ENCODE measurements around the gene IFIT5.

The IFIT5 gene, protein sequence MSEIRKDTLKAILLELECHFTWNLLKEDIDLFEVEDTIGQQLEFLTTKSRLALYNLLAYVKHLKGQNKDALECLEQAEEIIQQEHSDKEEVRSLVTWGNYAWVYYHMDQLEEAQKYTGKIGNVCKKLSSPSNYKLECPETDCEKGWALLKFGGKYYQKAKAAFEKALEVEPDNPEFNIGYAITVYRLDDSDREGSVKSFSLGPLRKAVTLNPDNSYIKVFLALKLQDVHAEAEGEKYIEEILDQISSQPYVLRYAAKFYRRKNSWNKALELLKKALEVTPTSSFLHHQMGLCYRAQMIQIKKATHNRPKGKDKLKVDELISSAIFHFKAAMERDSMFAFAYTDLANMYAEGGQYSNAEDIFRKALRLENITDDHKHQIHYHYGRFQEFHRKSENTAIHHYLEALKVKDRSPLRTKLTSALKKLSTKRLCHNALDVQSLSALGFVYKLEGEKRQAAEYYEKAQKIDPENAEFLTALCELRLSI

DNA sequence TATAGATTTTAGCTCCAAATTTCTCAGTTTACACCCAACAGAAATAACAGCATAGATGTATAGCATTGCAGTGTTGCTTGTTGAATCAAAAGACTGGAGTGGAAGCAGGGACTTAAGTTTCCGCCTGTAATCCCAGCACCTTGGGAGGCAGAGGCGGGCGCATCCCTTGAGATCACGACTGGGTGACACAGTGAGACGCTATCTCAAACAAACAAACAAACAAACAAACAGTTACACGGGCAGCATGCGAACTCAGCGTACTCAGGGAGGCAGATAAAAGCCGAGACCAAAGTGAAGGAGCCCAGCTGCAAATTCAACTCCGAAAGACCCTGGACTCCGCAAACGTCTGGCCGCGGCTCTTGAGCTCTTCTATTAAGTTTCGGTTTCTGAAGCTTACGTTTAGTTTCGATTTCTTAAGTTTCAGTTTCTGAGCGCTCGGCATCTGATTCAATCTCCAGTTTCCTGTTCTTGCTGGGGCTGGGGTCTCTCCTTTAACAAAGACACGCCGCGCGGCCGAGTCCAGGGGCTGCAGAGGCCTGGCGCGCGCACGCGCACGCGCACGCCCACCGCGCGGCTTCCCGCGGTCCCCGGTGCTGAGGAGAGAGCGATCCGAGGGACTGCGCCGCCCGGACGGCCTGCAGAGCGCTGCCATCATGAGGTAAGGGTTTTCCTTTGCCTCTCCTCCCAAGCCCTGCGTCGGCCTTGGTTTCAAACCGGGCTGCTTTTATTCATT, at the start of gene IFIT5:
IFIT5 (plus strand) TSS at position 423 of the 733 bp plus-strand sequence; CDS start at position 654, 231 bp downstream.
- Histone ChIP-seq H3K4me3 (ENCODE audit: low read depth, low read length, poor library complexity, severe bottlenecking) (peak within 1 kb of the TSS; percentile 64), H3K4me1 (ENCODE audit: insufficient read depth, low read length, severe bottlenecking) (peaks cover 5% of the 10 kb centered on the region), H3K4me2 (ENCODE audit: low read length) (peak within 1 kb of the TSS; percentile 84), H3K27me3 (ENCODE audit: insufficient read depth, low read length) (no peaks in the 10 kb centered on the region), H3K9ac (ENCODE audit: low read length) (peak within 1 kb of the TSS; percentile 64), H3K9me2 (ENCODE audit: low read depth, low read length) (no peaks in the 10 kb centered on the region), H2AFZ (ENCODE audit: low read length) (0 out of 2 replicates have a peak within 1 kb of the TSS, but pooled peaks have one; percentile 79), H3K27ac (ENCODE audit: low read depth, low read length, poor library complexity, severe bottlenecking) (no peak within 1 kb of the TSS), H3K9me3 (ENCODE audit: low read length) (no peaks in the 10 kb centered on the region), H3F3A (ENCODE audit: insufficient read depth, low read length) (no peaks in the 10 kb centered on the region), H4K20me1 (ENCODE audit: insufficient read depth, low read length) (no peaks in the 10 kb centered on the region), H3K79me2 (ENCODE audit: insufficient read depth, low read length) (no peaks in the 10 kb centered on the region), H3K36me3 (ENCODE audit: insufficient read depth, low read length) (no peaks in the 10 kb centered on the region)
- TF ChIP-seq, protein P1, sequence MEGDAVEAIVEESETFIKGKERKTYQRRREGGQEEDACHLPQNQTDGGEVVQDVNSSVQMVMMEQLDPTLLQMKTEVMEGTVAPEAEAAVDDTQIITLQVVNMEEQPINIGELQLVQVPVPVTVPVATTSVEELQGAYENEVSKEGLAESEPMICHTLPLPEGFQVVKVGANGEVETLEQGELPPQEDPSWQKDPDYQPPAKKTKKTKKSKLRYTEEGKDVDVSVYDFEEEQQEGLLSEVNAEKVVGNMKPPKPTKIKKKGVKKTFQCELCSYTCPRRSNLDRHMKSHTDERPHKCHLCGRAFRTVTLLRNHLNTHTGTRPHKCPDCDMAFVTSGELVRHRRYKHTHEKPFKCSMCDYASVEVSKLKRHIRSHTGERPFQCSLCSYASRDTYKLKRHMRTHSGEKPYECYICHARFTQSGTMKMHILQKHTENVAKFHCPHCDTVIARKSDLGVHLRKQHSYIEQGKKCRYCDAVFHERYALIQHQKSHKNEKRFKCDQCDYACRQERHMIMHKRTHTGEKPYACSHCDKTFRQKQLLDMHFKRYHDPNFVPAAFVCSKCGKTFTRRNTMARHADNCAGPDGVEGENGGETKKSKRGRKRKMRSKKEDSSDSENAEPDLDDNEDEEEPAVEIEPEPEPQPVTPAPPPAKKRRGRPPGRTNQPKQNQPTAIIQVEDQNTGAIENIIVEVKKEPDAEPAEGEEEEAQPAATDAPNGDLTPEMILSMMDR (IDR thresholded peaks at IDR 0.05; ENCODE audit: low read length): no peak
- TF ChIP-seq EZH2 (IDR thresholded peaks at IDR 0.05; ENCODE audit: borderline replicate concordance, low read length): no peak

DNA sequence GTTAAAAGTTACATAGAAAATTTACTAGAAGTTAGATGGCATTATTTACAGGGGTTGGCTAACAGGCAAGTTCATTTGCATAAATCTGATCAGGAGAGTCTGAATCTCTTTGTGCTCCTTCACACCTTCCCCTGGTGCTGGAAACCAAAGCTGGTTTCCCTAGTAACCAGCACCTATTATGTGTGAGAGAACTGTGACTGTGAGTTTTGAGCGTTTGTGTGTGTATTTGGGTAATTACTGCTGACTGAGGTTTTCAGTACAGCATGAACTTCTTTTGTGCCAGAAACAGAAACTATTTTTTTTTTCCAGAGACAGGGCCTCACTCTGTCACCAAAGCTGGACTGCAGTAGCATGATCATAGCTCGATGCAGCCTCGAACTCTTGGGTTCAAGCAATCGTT, 46.8 kb upstream of the IFIT5 start:
- Histone ChIP-seq H3K9me2 (ENCODE audit: low read depth, low read length) (no peaks in the 10 kb centered on the region), H3K36me3 (ENCODE audit: insufficient read depth, low read length) (no peaks in the 10 kb centered on the region), H3K4me1 (ENCODE audit: insufficient read depth, low read length, severe bottlenecking) (no peaks in the 10 kb centered on the region), H3K4me2 (ENCODE audit: low read length) (no peak overlapping the region), H3K27me3 (ENCODE audit: insufficient read depth, low read length) (no peaks in the 10 kb centered on the region), H4K20me1 (ENCODE audit: insufficient read depth, low read length) (no peaks in the 10 kb centered on the region), H2AFZ (ENCODE audit: low read length) (no peak overlapping the region), H3K4me3 (ENCODE audit: low read depth, low read length, poor library complexity, severe bottlenecking) (no peak overlapping the region), H3F3A (ENCODE audit: insufficient read depth, low read length) (no peaks in the 10 kb centered on the region), H3K9ac (ENCODE audit: low read length) (no peak overlapping the region), H3K27ac (ENCODE audit: low read depth, low read length, poor library complexity, severe bottlenecking) (no peak overlapping the region), H3K9me3 (ENCODE audit: low read length) (no peaks in the 10 kb centered on the region), H3K79me2 (ENCODE audit: insufficient read depth, low read length) (no peaks in the 10 kb centered on the region)
- no peak for TF ChIP-seq EZH2 (IDR thresholded peaks at IDR 0.05; ENCODE audit: borderline replicate concordance, low read length)
- TF ChIP-seq, protein P1 (IDR thresholded peaks at IDR 0.05; ENCODE audit: low read length): no peak

DNA sequence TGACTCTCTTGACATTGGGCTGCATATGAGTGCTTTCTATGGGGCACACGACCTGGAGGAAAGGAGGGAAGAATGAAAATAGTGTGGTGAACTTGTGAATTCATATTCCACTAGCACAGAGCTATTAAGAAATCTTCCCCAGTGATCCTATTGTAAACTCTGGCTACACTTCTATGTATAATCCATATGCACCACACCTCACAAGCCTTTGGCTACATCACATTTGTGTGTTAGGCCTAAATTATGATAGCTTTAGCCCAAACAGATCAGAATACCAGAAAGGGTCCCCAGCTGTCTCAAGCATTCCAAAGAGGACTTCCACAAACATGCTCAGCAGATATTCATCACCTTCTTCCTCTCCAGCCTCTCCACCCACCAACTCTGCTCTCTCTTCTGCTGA, 46.2 kb upstream of the IFIT5 start:
- Histone ChIP-seq H2AFZ (ENCODE audit: low read length) (no peak overlapping the region), H3K9ac (ENCODE audit: low read length) (no peak overlapping the region), H3K27ac (ENCODE audit: low read depth, low read length, poor library complexity, severe bottlenecking) (no peak overlapping the region), H3K27me3 (ENCODE audit: insufficient read depth, low read length) (no peaks in the 10 kb centered on the region), H3K79me2 (ENCODE audit: insufficient read depth, low read length) (no peaks in the 10 kb centered on the region), H3K9me2 (ENCODE audit: low read depth, low read length) (no peaks in the 10 kb centered on the region), H3K4me1 (ENCODE audit: insufficient read depth, low read length, severe bottlenecking) (no peaks in the 10 kb centered on the region), H3K36me3 (ENCODE audit: insufficient read depth, low read length) (no peaks in the 10 kb centered on the region), H3K4me3 (ENCODE audit: low read depth, low read length, poor library complexity, severe bottlenecking) (no peak overlapping the region), H4K20me1 (ENCODE audit: insufficient read depth, low read length) (no peaks in the 10 kb centered on the region), H3K9me3 (ENCODE audit: low read length) (no peaks in the 10 kb centered on the region), H3F3A (ENCODE audit: insufficient read depth, low read length) (no peaks in the 10 kb centered on the region), H3K4me2 (ENCODE audit: low read length) (no peak overlapping the region)
- TF ChIP-seq EZH2 (IDR thresholded peaks at IDR 0.05; ENCODE audit: borderline replicate concordance, low read length): no peak
- TF ChIP-seq, protein P1 (IDR thresholded peaks at IDR 0.05; ENCODE audit: low read length): no peak
